Stomach (tissue), 4 donors: ENCODE data around the gene WHAMM.

Source experiments
- POLR2A ChIP-seq, 4 donors: fragments of 450-650 bp; IDR thresholded peaks; one replicate each; pipeline ENCODE4 v1.6.1; 2016; ENCODE audit warnings: antibody characterized with exemption in 4 of 4, control low read depth in 2 of 4, mild to moderate bottlenecking in 1 of 4, moderate library complexity in 1 of 4
- POLR2AphosphoS5 ChIP-seq, 3 donors: sonication (generic); formaldehyde crosslinking; IDR thresholded peaks; one replicate each; pipeline ENCODE4 v1.6.1; 2016; ENCODE audit warnings: antibody characterized with exemption in 3 of 3
- TF ChIP-seq, protein P1 (sequence below), 7 experiments: fragments of 450-650 bp in 4 of 7; fragments of 200-600 bp in 3 of 7; sonication (generic) in 3 of 7; IDR thresholded peaks; one replicate each; pipeline ENCODE4 v1.5.1; 2016 to 2019; ENCODE audit warnings: antibody characterized with exemption in 7 of 7, control low read depth in 2 of 7, mild to moderate bottlenecking in 1 of 7

DNA sequence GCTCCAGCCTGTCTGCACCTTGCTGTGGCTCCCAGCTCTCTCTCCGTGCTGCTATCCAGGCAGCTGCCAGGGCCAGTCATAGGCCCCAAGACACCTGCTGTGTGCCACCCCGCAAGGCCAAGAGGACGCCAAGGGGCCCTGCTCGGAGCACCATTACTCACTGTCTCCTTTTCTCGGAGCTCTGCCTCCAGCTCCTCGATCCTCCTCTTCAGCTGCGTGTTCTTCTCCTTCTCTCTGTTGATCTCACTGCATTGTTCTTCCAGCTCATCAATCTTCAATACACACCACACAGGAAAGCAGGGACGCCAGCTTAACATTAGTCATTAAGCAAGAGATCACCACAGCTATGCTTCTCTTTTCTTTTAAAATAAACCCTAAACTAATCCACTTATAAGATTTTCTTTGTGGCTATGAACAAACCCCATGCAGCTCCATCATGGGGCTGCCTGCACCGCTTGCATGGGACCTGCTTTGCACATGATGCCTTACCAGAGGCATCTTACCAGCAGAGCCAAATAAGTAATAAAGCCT is 42.6 kb downstream of the WHAMM start:
- TF ChIP-seq POLR2A (IDR thresholded peaks at IDR 0.05) (no peak), POLR2AphosphoS5 (IDR thresholded peaks at IDR 0.05) (no peak)
- TF ChIP-seq, protein P1, sequence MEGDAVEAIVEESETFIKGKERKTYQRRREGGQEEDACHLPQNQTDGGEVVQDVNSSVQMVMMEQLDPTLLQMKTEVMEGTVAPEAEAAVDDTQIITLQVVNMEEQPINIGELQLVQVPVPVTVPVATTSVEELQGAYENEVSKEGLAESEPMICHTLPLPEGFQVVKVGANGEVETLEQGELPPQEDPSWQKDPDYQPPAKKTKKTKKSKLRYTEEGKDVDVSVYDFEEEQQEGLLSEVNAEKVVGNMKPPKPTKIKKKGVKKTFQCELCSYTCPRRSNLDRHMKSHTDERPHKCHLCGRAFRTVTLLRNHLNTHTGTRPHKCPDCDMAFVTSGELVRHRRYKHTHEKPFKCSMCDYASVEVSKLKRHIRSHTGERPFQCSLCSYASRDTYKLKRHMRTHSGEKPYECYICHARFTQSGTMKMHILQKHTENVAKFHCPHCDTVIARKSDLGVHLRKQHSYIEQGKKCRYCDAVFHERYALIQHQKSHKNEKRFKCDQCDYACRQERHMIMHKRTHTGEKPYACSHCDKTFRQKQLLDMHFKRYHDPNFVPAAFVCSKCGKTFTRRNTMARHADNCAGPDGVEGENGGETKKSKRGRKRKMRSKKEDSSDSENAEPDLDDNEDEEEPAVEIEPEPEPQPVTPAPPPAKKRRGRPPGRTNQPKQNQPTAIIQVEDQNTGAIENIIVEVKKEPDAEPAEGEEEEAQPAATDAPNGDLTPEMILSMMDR (IDR thresholded peaks at IDR 0.05), result no peak
